Fibroblast of the aortic adventitia (primary cell): Measurements from ENCODE around the gene FHIP1B. TPM values are rescaled to one million over a fixed set of nuclear protein-coding genes. Genes with fewer than 3 reads are reported as not detected.

ENCODE experiments used
- DNase-seq: peaks from one replicate; pipeline ENCODE4 v3.0.0-alpha.2; 2010; ENCODE audit warnings: low read depth
- H3K4me3 ChIP-seq: 2 replicates; pipeline ENCODE4 v1.5.1; 2011; ENCODE audit warnings: low read depth, mild to moderate bottlenecking, control low read depth, low read length, moderate library complexity
- total RNA-seq: library from RNA; depleted of rRNA; stranded (reverse); fragments of >200 nt; gene quantifications from 2 replicates; pipeline ENCODE4 v1.2.3, GENCODE V29; 2012; ENCODE audit warnings: low replicate concordance
- TF ChIP-seq, protein P1 (sequence below): IDR thresholded peaks from 2 replicates; pipeline ENCODE4 v1.5.1; 2011; ENCODE audit warnings: mild to moderate bottlenecking, low read length, control low read depth, inconsistent platforms; ENCODE audit not compliant: insufficient read depth

FHIP1B gene
- total RNA-seq, 1 donor, result 15.6 TPM

GRCh38 chr11:6240139-6240538, 5.7 kb upstream of the FHIP1B start:
- H3K4me3 ChIP-seq, result no peak overlapping the region
- no peak for DNase-seq
- TF ChIP-seq, protein P1, sequence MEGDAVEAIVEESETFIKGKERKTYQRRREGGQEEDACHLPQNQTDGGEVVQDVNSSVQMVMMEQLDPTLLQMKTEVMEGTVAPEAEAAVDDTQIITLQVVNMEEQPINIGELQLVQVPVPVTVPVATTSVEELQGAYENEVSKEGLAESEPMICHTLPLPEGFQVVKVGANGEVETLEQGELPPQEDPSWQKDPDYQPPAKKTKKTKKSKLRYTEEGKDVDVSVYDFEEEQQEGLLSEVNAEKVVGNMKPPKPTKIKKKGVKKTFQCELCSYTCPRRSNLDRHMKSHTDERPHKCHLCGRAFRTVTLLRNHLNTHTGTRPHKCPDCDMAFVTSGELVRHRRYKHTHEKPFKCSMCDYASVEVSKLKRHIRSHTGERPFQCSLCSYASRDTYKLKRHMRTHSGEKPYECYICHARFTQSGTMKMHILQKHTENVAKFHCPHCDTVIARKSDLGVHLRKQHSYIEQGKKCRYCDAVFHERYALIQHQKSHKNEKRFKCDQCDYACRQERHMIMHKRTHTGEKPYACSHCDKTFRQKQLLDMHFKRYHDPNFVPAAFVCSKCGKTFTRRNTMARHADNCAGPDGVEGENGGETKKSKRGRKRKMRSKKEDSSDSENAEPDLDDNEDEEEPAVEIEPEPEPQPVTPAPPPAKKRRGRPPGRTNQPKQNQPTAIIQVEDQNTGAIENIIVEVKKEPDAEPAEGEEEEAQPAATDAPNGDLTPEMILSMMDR, result no peak

- no peak for DNase-seq
- H3K4me3 ChIP-seq, result no peak within 1 kb of the TSS
- TF ChIP-seq, protein P1, result no peak
Measured at GRCh38 chr11:6238902-6239301, 4.5 kb upstream of the FHIP1B start, which contains the start of gene CNGA4. Gene CNGA4 (plus strand): TSS chr11:6239089. CDS start chr11:6239207, 118 bp downstream.

DNA sequence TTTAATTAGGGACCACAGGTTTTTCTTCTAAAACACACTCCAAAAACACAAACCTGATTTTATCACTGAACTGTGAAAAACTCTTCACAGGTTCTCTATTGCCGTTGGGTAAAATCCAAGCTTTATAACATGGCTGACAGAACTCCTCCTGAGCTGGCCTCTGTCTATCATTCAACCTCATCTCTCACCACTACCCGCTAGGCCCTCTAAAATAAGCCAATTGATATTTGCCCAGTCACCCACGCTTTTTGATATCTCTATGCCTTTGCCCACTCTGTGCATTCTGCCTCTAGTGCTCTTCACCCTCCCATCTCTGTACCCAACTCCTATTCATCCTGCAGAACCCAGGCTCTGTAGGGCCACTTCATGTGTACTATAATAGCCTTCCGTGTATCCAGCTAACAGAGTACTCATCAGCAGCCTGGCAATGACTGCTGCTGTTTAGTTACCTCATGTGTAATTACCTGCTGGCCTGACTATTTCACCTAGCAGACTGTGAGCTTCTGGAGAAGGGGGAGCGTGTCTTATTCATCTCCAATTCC, 3.4 kb upstream of the FHIP1B start:
- TF ChIP-seq, protein P1, result no peak
- no peak for DNase-seq
- no peak overlapping the region for H3K4me3 ChIP-seq

DNA sequence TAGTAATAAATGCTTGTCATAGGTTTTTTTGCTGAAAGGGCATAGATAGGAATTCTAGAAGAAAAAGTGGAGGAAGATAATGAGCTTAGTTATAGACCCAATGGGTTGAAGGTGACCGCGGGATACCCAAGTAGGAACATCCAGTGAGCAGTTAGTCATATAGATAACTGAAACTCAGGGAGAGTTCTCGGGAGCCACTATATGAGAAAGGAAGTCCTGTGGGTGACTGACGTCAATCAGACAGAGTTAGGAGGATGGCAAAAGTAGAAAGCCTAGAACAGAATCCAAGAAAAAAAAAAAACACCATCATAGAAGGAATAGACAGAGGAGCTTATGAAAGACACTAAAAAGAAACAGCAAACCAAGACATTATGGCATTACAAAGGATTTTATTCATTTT, 2.8 kb upstream of the FHIP1B start:
- TF ChIP-seq, protein P1, result no peak
- no peak overlapping the region for H3K4me3 ChIP-seq
- no peak for DNase-seq

GRCh38 chr11:6233984-6234386, 451 bp downstream of the FHIP1B start:
- peak overlapping the region; percentile 99 for H3K4me3 ChIP-seq
- DNase-seq, result peak; percentile 10
- TF ChIP-seq, protein P1, result no peak

- no peak for DNase-seq
- TF ChIP-seq, protein P1, result no peak
- H3K4me3 ChIP-seq, result peak overlapping the region; percentile 4
Measured at GRCh38 chr11:6232899-6233298, 1.5 kb downstream of the FHIP1B start.

- H3K4me3 ChIP-seq, result no peak overlapping the region
- DNase-seq, result no peak
- TF ChIP-seq, protein P1, result no peak
Measured at GRCh38 chr11:6229911-6230310, 4.5 kb downstream of the FHIP1B start.
